GM18909 (cell line): Measurements from ENCODE around the gene PRMT5.
A peak's percentile ranks its signal among the peaks of the same experiment; 100 is the strongest.

Source experiments
- ATAC-seq: cut with Tn5 transposase; IDR thresholded peaks from one replicate; pipeline ENCODE4 v1.9.1; 2021; ENCODE audit warnings: mild to moderate bottlenecking; ENCODE audit not compliant: unreplicated experiment, poor library complexity

The PRMT5 gene

DNA sequence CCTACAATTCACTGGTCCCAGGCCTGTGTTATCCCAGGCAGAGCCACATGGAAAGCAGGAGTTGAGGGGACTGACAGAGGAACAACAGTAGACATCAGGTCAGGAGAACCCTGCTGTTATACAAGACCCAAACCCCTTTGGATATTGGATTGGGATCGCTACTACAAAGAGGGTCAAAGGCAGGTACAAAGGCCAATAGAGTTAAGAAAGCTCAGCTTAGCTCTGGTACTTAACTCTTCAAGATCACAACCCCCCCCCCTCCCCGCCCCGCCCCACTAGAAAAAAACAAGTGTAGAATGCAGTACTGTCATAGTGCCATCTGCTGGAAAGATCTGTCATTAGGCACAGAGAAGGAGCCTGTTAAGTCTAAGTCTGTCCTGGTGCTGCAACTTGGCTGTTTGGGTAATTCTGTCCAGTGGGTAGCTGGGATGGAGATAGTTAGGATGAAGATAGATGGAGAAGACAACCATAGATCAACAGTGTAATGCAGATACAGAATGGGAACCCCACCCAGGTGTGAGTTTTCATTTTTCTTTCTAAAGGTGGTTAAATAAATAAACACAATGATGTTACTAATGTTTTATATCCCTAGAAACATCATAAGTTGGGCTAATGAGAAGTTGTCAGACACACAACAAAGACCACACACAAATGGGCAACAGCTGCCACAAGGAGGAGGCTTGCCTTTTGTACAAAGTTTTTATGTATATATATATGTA lies 28.9 kb downstream of the PRMT5 start:
- peak; percentile 60 for ATAC-seq

DNA sequence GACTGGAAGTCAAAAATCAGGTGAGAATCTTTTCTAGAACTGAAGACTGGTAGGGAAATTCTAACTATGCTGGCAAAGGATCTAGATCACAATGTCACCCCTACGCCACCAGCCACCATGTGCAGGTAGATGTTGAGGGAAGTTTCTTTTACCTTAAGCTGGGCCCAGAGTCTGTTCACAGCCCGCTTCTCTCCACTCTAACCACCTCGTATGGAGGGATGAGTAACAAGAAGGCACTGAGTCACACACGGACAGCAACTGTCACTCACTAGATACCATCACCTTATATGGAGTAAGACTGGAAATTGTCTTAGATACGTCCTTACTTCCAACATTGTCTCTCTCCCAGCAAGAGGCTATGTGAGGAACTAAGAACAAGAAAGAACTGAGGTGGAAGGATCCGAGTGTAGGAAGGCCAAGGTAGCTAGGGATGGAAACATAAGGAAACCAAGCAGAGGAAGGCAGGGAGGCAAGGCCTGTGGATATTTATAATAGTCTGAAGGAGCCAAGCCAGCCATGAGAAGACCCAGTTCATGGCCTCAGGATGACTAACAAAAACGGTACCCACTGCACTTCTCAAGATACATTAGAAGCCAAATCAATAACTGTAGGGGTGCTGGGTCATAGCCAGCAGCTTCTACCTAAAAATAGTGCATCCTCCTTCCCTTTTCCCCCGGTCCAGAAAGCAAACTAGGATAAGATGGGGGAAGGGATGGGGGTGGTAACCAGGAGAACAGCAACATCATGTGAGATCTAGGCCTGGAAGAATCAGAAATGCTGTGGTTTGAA lies 30.7 kb downstream of the PRMT5 start:
- no peak for ATAC-seq

DNA sequence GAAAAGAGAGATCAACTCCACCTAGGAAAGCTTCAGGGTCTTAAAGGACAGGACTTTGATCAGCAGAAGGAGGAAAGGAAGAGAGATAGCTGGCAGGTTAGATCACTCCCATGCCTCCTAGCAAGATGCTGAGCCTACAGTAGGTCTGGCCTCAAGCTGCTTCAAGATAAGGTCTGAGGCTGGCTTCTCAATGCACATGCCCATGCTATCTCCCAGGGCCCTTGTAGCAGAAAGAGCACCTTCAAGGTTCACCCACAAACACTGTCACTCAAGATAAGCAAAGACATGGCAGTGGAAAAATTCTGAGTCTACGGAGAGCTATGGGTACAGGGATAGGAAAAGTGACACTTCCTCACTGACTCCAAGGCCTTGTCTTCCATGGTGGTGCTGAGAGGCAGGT lies 31.8 kb downstream of the PRMT5 start:
- no peak for ATAC-seq

DNA sequence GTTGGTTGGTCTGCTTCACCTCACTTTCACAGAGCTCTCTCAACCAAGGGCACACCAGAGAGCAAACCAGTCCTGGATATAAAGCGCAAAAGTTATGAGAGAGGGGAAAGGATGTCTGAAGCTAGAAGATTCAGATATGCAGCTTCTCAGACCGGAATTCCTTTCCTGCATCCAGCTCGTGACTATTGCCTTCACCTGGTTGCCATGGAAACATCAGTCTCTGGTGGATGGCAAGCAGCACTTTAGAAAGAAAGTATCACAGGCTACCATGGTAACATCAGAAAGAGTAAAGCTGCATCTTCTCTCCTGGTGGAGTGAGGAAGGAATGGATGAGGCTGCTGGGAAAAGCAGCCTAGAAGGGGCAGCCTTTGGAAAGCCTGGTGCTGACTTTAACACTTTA lies 32.4 kb downstream of the PRMT5 start:
- no peak for ATAC-seq

DNA sequence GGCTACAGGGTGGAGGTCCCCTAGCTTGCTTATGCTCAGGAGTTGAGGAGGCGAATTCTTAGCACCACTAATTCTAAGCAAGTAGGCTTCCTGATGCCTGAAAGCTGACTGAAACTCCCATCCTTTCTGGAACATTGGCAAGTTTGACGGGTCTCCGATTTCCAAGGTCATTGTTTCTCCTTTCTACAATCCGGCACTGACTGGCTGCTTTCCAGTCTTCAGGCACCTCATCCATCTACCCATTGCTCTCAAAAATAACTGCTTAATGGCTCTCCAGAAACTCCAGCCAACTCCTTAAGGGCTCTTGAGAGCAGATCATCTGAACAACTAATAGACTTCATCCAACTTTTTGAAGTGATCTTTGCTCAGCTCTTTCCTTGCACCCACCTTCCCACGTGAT lies 32.8 kb downstream of the PRMT5 start:
- ATAC-seq = no peak

DNA sequence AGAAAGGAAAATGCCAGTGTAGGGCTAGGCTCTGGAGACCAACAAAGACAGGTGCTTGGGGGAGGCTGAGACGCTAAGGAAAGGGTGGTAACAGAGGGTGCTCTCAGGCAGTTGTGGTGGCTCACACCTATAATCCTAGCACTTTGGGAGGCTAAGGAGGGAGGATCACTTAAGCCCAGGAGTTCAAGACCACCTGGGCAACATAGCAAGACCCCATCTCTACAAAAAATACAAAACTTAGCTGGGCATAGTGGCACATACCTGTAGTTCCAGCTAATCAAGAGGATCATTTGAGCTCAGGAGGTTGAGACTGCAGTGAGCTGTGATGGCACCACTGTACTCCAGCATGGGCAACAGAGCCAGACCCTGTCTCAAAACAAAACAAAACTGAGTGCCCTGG lies 33.8 kb downstream of the PRMT5 start:
- ATAC-seq = no peak

DNA sequence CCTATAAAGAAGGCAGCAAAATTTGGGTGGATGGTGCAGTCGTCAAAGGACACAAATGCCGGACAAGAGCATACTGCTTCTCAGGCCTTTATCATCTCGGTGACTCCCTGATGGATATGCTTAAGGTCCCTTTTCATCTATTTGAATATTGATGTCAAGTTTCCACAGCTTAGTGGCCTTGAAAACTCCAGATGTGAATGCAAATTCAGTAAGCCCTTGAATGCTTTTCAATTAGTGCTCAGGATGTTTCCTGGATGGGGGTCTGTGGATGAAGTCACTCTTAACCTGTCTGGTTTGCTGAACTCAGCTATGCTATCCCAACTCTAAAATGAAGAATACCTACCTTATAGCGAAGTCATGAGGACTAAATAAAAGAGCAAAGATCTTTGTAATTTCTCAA lies 35.5 kb downstream of the PRMT5 start:
- ATAC-seq = no peak

DNA sequence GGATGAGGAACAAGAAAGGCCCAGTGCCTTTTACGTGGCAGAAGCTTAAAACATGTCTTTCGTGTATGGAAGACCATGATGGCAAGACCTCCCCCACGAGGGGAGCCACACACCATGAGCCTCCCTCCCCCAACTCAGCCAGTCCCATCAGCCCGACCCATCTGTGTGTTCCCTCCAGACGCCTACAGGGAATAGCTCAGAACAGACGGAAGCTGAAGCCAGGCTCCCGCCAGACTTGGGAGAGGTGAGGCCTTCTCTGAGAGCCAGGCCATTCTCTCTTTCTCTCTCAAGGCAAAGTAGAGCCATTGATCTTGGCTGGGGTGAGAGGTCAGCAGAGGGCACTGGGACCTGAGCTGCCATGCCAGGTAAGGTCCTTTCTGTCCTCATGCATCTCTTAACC lies 36.7 kb downstream of the PRMT5 start:
- ATAC-seq = no peak

DNA sequence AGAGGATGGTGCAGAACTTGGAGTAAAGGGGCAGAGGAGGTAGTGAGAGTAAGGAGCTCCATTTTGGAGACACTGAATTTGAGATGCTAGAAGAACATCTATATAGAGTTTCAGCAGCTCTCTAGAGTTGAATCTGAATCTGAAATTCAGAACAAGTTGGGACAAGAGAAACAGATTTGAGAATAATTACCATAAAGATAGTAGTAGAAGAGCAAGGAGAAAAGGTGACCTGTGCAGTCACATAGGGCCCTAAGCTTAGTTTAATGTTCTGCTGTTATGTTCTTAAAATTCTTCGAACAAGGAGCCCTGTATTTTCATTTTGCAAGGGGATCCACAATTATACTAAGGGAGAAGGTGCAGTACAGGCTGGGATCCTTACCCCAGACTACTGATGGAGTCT lies 38.8 kb downstream of the PRMT5 start:
- ATAC-seq = no peak

DNA sequence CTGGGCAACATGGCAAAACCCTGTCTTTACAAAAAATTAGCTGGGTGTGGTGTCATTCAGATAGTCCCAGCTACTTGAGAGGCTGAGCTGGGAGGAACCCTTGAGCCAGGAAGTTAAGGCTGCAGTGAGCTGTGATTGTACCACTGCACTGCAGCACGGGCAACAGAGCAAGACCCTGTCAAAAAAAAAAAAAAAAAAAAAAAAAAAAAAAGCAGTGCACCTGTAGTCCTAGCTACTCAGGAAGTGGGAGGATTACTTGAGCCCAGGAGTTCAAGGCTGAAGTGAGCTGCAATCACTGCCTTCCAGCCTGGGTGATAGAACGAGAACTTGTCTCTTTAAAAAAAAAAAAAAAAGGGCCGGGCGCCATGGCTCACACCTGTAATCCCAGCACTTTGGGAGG lies 40.5 kb downstream of the PRMT5 start:
- no peak for ATAC-seq

DNA sequence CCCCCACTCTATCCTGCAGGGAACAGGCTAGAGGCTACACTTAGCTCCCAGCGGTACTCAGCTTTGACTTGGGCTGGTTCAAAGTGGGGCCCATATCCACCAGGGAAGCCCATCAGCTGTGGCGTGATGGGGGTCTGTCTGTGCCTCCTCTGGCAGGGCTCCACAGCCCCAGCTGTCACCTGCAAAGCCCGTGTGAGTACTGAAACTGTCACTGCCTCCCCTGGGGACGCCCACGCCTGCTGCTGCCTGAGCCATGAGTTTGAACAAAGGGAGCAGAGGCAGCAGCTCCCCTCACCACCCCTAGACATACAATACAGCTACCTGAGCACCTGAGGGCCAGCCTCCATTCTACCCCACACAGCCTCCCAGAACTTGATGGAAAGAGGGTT lies 41.2 kb downstream of the PRMT5 start:
- peak; percentile 55 for ATAC-seq

DNA sequence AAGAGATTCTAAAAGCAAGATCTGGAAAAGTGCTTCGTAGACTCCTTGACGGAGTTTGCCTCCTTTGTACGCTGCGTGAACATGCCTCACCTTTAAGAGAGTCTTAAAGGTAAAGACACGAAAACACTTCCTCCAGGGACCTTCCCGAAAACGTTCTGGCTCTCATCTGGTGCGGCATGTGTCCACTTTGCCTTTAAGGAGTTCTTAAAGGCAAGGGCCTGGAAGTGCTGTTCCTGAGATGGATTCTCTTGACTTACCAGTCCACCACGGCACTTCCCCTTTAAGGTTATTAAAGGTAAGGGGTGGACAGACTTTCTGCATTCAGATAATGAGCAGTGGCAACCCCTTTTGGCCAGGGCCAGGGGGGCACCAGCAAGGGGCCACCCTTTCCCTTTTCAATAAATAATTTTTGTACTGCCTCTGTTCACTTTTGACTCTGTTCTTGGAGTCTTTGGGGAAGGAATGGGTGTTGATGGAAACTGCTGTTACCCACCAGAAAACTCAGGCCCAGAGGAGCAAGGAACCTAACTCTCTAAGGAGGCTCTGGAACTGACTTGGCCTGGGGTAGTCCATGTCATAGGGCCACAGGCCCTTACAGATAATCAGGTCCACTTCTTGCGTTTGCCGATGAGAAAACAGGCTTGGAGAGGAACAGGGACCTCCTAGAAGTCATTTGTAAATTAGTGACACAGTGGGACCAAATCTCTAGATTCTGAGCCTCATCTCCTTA lies 41.8 kb downstream of the PRMT5 start:
- ATAC-seq = peak; percentile 47

DNA sequence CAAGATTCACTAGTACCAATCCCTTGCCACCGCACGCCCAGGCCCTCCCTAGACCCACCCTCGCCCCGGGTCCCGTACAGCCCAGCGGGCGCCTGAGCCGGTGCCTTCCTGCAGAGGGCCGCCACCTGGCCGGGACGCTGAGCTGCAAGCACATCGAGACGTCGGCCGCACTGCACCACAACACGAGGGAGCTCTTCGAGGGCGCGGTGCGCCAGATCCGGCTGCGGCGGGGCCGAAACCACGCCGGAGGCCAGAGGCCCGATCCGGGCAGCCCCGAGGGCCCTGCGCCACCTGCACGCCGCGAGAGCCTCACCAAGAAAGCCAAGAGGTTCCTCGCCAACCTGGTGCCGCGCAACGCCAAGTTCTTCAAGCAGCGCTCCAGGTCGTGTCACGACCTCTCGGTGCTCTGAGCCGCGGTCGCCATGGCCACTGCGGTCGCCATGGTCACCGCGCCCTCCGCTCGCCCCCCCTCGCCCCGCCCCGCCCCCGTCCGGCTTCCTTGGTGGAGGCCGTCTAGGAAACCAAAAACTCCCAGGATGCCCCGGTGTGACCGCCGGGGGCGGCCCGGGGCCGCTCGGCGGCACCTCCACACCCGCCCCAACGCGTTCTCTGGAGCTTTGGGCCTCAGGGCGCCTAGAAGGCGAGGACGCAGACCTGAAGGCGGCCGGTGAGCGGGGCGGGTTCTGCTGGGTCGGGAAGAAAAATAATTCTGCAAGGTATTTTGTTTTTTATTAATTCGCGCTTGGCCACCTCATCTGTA lies 42.5 kb downstream of the PRMT5 start:
- ATAC-seq = peak; percentile 53

DNA sequence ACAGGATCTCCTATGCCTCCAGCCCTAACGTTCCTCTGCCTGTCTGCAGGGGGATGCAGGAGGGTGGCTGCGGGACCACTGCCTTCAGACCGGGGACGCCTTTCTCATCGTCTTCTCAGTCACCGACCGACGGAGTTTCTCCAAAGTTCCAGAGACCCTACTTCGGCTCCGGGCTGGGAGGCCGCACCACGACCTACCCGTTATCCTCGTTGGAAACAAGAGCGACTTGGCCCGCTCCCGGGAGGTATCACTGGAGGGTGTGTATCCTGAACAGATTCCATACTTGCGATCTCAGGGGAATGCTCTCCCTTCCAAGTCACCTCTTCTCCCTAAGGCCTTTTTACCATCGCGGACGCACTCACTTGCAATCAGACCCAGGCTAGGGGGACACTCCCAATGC lies 43.2 kb downstream of the PRMT5 start:
- no peak for ATAC-seq

DNA sequence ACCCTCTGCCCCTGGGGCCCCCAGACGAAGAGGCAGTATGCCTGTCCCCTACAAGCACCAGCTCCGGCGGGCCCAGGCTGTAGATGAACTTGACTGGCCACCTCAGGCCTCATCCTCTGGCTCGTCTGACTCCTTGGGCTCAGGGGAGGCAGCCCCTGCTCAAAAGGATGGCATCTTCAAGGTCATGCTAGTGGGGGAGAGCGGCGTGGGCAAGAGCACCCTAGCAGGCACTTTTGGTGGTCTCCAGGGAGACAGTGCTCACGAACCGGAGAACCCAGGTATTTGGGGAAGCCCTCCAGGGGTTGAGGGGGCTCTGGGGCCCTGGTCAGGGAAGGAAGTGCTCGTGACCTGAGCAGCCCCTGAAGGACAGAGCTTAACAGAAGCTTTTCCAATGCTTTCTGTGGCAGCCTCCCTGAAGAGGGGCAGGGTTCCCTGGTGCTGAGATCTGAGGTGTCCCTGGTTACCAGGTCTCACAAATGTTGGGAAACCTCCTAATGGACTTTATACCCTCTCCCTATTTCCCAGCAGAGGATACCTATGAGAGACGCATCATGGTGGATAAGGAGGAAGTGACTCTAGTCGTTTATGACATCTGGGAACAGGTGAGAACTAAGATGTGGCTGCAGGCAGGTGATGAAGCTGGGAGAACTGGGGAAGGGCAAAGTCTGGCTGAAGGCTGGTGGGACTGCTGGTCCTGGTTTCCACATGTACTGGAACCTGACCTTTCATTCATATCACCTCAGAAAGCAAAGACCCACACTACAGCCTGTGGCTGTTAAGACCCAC lies 44.2 kb downstream of the PRMT5 start:
- ATAC-seq = no peak

DNA sequence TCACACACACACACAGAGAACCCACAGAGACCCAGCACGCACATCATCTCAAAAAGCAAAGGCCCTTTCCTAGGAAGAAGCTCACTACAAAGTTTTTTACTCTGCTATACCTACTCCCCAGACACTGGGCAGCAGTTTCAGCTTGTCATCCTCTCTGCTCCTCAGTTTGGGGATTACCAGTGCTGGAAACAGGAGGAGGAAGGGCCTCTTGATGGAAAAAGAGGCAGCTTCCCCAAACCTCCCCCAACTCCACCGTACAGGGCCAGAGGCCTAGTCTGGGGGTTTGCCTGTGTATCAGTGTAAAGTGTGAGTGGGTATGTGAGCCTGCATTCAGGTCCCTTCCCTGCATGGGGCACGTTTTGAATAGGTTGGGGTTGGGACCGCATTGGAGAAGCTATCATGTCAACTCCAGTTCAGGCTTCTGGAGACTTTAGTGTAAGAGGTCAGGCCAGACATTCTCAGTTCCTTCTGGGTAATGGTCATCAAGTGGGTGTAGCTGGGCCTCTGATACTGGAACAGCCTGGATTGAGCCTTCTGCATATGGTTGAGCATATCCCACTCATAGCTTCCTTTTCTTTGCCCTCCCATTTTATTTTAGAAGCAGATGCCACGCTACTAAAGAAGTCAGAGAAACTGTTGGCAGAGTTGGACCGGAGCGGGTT lies 45.0 kb downstream of the PRMT5 start:
- ATAC-seq = no peak

DNA sequence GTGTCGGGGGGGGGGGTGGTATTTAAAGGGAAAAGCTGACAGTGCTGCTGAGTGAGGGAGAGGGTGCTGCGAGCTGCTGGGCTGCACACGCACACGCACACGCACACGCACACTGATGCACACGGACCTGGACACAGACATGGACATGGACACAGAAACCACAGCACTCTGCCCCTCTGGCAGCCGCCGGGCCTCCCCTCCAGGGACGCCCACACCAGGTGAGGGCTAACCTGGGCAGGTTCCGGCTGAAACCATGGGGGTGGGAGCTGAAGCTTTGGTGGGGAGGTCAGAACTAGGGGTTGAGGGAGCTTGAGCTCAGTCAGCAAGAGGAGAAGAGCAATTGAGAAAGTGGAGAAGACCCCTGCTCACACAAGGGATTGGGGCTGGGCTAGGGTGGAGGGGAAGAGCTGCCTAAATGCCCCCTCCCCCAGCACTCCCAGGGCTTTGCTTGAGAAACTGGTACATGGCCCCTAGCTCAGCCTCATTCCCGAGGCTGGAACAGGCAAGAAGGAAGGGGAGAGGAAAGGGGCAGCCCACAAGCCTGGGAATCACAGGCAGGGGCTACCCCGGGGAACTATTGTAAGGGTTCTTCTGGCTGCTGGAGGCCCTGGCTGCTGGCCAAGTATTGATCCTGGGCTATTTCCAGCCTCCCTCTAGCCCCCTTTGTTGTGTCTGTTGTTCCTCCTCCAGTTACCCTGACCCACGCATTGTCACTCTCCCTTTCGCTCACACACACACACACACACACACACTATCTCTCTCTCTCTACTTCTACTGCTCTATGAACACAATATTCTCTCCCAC lies 45.8 kb downstream of the PRMT5 start, which contains the start of gene REM2:
Gene REM2 (plus strand): TSS at position 50 of the 804 bp plus-strand sequence. CDS start 66 bp downstream, at position 116.
- ATAC-seq = no peak

DNA sequence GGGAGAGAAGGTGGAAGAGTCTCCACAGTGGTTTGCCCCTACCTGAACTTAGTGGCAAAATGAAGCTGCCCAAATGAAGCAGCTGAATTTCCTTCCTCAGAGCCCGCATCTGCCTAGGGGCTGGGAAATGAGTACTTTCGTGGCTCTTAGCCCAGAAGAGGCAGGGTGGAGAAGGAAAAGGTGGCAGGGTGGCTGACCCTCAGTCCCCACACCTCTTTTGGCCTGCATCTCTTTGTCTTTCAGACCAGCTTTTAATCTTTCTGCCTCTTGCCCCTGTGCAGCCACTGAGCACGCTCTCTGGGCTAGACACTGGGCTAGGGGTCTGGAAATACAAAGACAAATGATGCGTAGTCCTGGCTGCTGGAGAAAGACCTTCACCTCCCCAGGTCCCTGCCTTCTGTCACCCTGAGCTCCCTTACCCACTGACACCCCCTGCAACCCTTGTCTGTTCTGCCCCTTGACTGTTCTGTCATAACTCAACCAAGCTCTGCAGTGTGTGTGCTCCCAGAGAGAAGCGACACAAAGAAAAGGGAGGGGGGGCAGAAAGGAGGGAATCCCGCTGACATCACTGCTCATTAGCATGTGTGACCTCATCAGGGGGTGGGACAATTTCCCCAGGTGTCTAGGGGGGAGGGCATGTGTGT lies 46.5 kb downstream of the PRMT5 start:
- no peak for ATAC-seq
